Panc1 (cell line): ENCODE data around the gene TMEM50B. TPM values are rescaled to one million over a fixed set of nuclear protein-coding genes. Genes with fewer than 3 reads are reported as not detected.

ENCODE experiments used
- ATAC-seq: fragments of 200-7000 bp; cut with Tn5 transposase; 2 replicates; pipeline ENCODE4 v1.9.1; 2020; ENCODE audit warnings: mild to moderate bottlenecking, moderate library complexity
- BruUV-seq: library from RNA; stranded (reverse); fragments of 400-500 nt; replicated peaks from 2 replicates; lab custom pipeline; 2021; lab: Mats Ljungman, UMichigan
- CTCF ChIA-PET: fragments of 300-600 bp; sonication (Branson Sonifier 250); formaldehyde crosslinking; loops from one replicate; lab custom pipeline; 2022; ENCODE audit warnings: antibody characterized with exemption; lab: Charles Lee
- POLR2A ChIA-PET: fragments of 300-600 bp; sonication (Branson Sonifier 250); formaldehyde crosslinking; loops from one replicate; lab custom pipeline; 2022; ENCODE audit warnings: antibody characterized with exemption; lab: Charles Lee
- DNase-seq: peaks from one replicate; pipeline ENCODE4 v3.0.0-alpha.2; 2010; ENCODE audit warnings: low read depth, low spot score
- H3K27ac ChIP-seq: 2 replicates; pipeline ENCODE4 v1.5.1; 2011; ENCODE audit warnings: mild to moderate bottlenecking, low read length, inconsistent platforms
- H3K27me3 ChIP-seq: fragments of 200-500 bp; sonication (Bioruptor generic); 2 replicates; pipeline ENCODE4 v1.6.0; 2014; ENCODE audit warnings: low read length, inconsistent platforms; ENCODE audit not compliant: control insufficient read depth, insufficient read depth
- H3K36me3 ChIP-seq: fragments of 200-500 bp; sonication (Bioruptor generic); 2 replicates; pipeline ENCODE4 v1.5.1; 2014; ENCODE audit warnings: inconsistent platforms, mild to moderate bottlenecking, low read length, moderate library complexity; ENCODE audit not compliant: control insufficient read depth, insufficient read depth
- H3K4me1 ChIP-seq: 2 replicates; pipeline ENCODE4 v1.5.1; 2011; ENCODE audit warnings: inconsistent platforms, mild to moderate bottlenecking, low read length, moderate library complexity; ENCODE audit not compliant: control insufficient read depth, insufficient read depth
- H3K4me3 ChIP-seq, 2 experiments: 2 replicates each; pipeline ENCODE4 v1.5.1; 2011 to 2012; ENCODE audit warnings: low read depth in 2 of 2, low read length in 2 of 2, mild to moderate bottlenecking in 2 of 2, inconsistent platforms in 1 of 2, moderate library complexity in 1 of 2
- H3K9me3 ChIP-seq: fragments of 200-500 bp; sonication (Bioruptor generic); 2 replicates; pipeline ENCODE4 v1.5.1; 2014; ENCODE audit warnings: low read depth, mild to moderate bottlenecking, inconsistent platforms, low read length, moderate library complexity; ENCODE audit not compliant: control insufficient read depth, insufficient read depth
- CTCF ChIP-seq: fragments of 450-650 bp; IDR thresholded peaks from 2 replicates; pipeline ENCODE4 v1.5.1; 2017; ENCODE audit warnings: mild to moderate bottlenecking
- POLR2AphosphoS5 ChIP-seq: IDR thresholded peaks from 2 replicates; pipeline ENCODE4 v1.6.1; 2012; ENCODE audit warnings: mild to moderate bottlenecking, low read depth, low read length, moderate library complexity
- REST ChIP-seq, 2 experiments: IDR thresholded peaks; 2 replicates each; pipeline ENCODE4 v1.6.1; 2011 to 2012; ENCODE audit warnings: low read depth in 2 of 2, control low read depth in 1 of 2, low read length in 1 of 2, mild to moderate bottlenecking in 1 of 2, moderate library complexity in 1 of 2; ENCODE audit not compliant: insufficient read depth in 1 of 2
- SIN3A ChIP-seq: IDR thresholded peaks from 2 replicates; pipeline ENCODE4 v1.6.1; 2012; ENCODE audit warnings: low read depth, mild to moderate bottlenecking, low read length, moderate library complexity, borderline replicate concordance; ENCODE audit not compliant: insufficient read depth
- TCF7L2 ChIP-seq: IDR thresholded peaks from 2 replicates; pipeline ENCODE4 v1.6.1; 2011; ENCODE audit warnings: mild to moderate bottlenecking, low read depth, low read length, inconsistent platforms
- in situ Hi-C: cut with HindIII; loops from 2 replicates; pipeline ENCODE4 v1.10.0; 2016; ENCODE audit warnings: low sequenced_read_pairs, low pct_unique_long_range_greater_than_20kb
- intact Hi-C: fragments of 100-400 bp; cut with micrococcal nuclease; formaldehyde crosslinking; loops from one replicate; pipeline ENCODE4 v1.10.0; 2022; ENCODE audit not compliant: unreplicated experiment
- total RNA-seq: library from RNA; stranded (reverse); gene quantifications from one replicate; pipeline ENCODE4 v1.2.1, GENCODE V29; 2021; ENCODE audit not compliant: unreplicated experiment

TMEM50B gene
- total RNA-seq, 1 experiment from 2014 or later: 18.5 TPM

- no peak for ATAC-seq
- H3K4me3 ChIP-seq: no peak overlapping the region
- DNase-seq: no peak
- ChIA-PET CTCF (no interaction called here), POLR2A (no interaction called here)
- in situ Hi-C loops: no loop called here
- H3K27ac ChIP-seq: no peak overlapping the region
- H3K36me3 ChIP-seq: no peaks in the 10 kb centered on the region
- BruUV-seq: no TSS peak
- intact Hi-C loops: no loop called here
- no peaks in the 10 kb centered on the region for H3K9me3 ChIP-seq
- H3K27me3 ChIP-seq: no peaks in the 10 kb centered on the region
- TF ChIP-seq REST (IDR thresholded peaks at IDR 0.05; ENCODE audit: insufficient read depth in 1 of 2, low read depth in 2 of 2, low read length in 1 of 2) (no peak), CTCF (no peak), TCF7L2 (no peak), SIN3A (no peak), POLR2AphosphoS5 (no peak)
- no peaks in the 10 kb centered on the region for H3K4me1 ChIP-seq
Observed at GRCh38 chr21:33487996-33488395, 8.2 kb upstream of the TMEM50B start.

- H3K36me3 ChIP-seq: no peaks in the 10 kb centered on the region; the same call in 1 of the 2 replicates
- intact Hi-C loops: no loop called here
- BruUV-seq: no TSS peak
- no peaks in the 10 kb centered on the region for H3K27me3 ChIP-seq
- in situ Hi-C loops: no loop called here
- H3K4me1 ChIP-seq: no peaks in the 10 kb centered on the region; the same call in 1 of the 2 replicates
- no peak overlapping the region for H3K4me3 ChIP-seq
- H3K9me3 ChIP-seq: no peaks in the 10 kb centered on the region
- CTCF ChIA-PET: no interaction called here
- no peak overlapping the region for H3K27ac ChIP-seq
- DNase-seq: no peak
- POLR2A ChIA-PET: no interaction called here
- no peak for TF ChIP-seq REST (IDR thresholded peaks at IDR 0.05; ENCODE audit: insufficient read depth in 1 of 2, low read depth in 2 of 2, low read length in 1 of 2)
- TF ChIP-seq CTCF: no peak
- no peak for TF ChIP-seq POLR2AphosphoS5
- TF ChIP-seq TCF7L2: no peak
- TF ChIP-seq SIN3A: no peak
- no peak for ATAC-seq
Observed at GRCh38 chr21:33481314-33481943, 1.7 kb upstream of the TMEM50B start.
